Measurements from ENCODE around the gene INCENP. TPM values are rescaled to one million over a fixed set of nuclear protein-coding genes. Genes with fewer than 3 reads are reported as not detected.

INCENP gene
- total RNA-seq, 2 experiments from 2014 or later, result 103 to 183 TPM

DNA sequence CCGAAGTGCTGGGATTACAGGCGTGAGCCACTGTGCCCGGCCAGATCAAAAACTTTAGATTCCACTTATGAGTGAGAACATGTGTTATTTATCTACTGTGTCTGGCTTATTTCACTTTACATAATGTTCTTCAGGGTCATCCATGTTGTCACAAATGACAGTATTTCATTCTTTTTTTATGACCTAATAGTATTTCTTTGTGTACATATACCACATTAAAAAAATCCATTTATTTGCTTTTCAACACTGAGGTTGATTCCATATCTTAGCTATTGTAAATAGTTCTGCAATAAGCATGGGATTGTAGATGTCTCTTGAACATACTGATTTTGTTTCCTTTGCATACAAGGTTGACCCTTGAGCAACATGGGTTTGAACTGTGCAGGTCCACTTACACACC is 53.0 kb downstream of the INCENP start:
- Histone ChIP-seq H3K9me3 (ENCODE audit: low read length) (no peaks in the 10 kb centered on the region), H3K36me3 (ENCODE audit: insufficient read depth, low read length) (no peaks in the 10 kb centered on the region), H3K4me2 (ENCODE audit: low read length) (no peak overlapping the region), H3K9me2 (ENCODE audit: insufficient read depth, low read length) (no peaks in the 10 kb centered on the region), H2AFZ (ENCODE audit: low read length) (no peak overlapping the region), H3K4me3 (ENCODE audit: low read depth, low read length, poor library complexity, severe bottlenecking) (no peak overlapping the region), H4K20me1 (ENCODE audit: insufficient read depth, low read length) (no peaks in the 10 kb centered on the region), H3K79me2 (ENCODE audit: insufficient read depth, low read depth, low read length) (no peaks in the 10 kb centered on the region), H3K27ac (ENCODE audit: low read depth, low read length, poor library complexity, severe bottlenecking) (no peak overlapping the region), H3K4me1 (ENCODE audit: insufficient read depth, low read length, poor library complexity, severe bottlenecking) (no peaks in the 10 kb centered on the region)
- ChIA-PET CTCF (ENCODE audit: unreplicated experiment) (no interaction called here), POLR2A (no interaction called here)
- no peak for TF ChIP-seq EZH2phosphoT487 (IDR thresholded peaks at IDR 0.05; ENCODE audit: borderline replicate concordance, low read depth, low read length)
- TF ChIP-seq, protein P1, sequence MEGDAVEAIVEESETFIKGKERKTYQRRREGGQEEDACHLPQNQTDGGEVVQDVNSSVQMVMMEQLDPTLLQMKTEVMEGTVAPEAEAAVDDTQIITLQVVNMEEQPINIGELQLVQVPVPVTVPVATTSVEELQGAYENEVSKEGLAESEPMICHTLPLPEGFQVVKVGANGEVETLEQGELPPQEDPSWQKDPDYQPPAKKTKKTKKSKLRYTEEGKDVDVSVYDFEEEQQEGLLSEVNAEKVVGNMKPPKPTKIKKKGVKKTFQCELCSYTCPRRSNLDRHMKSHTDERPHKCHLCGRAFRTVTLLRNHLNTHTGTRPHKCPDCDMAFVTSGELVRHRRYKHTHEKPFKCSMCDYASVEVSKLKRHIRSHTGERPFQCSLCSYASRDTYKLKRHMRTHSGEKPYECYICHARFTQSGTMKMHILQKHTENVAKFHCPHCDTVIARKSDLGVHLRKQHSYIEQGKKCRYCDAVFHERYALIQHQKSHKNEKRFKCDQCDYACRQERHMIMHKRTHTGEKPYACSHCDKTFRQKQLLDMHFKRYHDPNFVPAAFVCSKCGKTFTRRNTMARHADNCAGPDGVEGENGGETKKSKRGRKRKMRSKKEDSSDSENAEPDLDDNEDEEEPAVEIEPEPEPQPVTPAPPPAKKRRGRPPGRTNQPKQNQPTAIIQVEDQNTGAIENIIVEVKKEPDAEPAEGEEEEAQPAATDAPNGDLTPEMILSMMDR (conservative IDR thresholded peaks at IDR 0.05; ENCODE audit: low read length), result no peak
- intact Hi-C loops (cut with micrococcal nuclease; ENCODE audit: unreplicated experiment), result no loop called here
- no peak for DNase-seq (ENCODE audit: low spot score)
- no TSS peak for BruUV-seq (replicated peaks)

DNA sequence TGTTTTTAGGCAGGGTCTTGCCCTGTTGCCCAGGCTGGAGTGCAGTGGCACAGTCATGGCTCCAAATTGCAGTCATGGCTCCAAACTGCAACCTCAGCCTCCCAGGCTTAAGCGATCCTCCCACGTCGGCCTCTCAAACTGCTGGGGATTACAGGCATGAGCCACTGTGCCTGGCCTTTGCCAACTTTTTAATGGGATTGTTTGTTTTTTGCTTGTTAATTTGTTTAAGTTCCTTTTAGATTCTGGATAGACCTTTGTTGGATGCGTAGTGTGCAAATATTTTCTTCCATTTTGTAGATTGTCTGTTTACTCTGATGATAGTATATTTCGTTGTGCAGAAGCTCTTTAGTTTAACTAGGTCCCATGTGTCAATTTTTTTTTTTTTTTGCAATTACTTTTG is 56.2 kb downstream of the INCENP start:
- H3K9me2 ChIP-seq (ENCODE audit: insufficient read depth, low read length), result no peaks in the 10 kb centered on the region
- intact Hi-C loops (cut with micrococcal nuclease; ENCODE audit: unreplicated experiment), result no loop called here
- no peaks in the 10 kb centered on the region for H3K79me2 ChIP-seq (ENCODE audit: insufficient read depth, low read depth, low read length)
- TF ChIP-seq, protein P1 (conservative IDR thresholded peaks at IDR 0.05; ENCODE audit: low read length), result no peak
- no peak for TF ChIP-seq EZH2phosphoT487 (IDR thresholded peaks at IDR 0.05; ENCODE audit: borderline replicate concordance, low read depth, low read length)
- H3K4me2 ChIP-seq (ENCODE audit: low read length), result no peak overlapping the region
- no peaks in the 10 kb centered on the region for H4K20me1 ChIP-seq (ENCODE audit: insufficient read depth, low read length)
- no peak overlapping the region for H3K4me3 ChIP-seq (ENCODE audit: low read depth, low read length, poor library complexity, severe bottlenecking)
- ChIA-PET CTCF (ENCODE audit: unreplicated experiment) (no interaction called here), POLR2A (no interaction called here)
- DNase-seq (ENCODE audit: low spot score), result no peak
- H3K4me1 ChIP-seq (ENCODE audit: insufficient read depth, low read length, poor library complexity, severe bottlenecking), result peaks cover 6% of the 10 kb centered on the region
- H3K36me3 ChIP-seq (ENCODE audit: insufficient read depth, low read length), result no peaks in the 10 kb centered on the region
- H2AFZ ChIP-seq (ENCODE audit: low read length), result no peak overlapping the region
- BruUV-seq (replicated peaks), result no TSS peak
- no peaks in the 10 kb centered on the region for H3K9me3 ChIP-seq (ENCODE audit: low read length)
- H3K27ac ChIP-seq (ENCODE audit: low read depth, low read length, poor library complexity, severe bottlenecking), result no peak overlapping the region

DNA sequence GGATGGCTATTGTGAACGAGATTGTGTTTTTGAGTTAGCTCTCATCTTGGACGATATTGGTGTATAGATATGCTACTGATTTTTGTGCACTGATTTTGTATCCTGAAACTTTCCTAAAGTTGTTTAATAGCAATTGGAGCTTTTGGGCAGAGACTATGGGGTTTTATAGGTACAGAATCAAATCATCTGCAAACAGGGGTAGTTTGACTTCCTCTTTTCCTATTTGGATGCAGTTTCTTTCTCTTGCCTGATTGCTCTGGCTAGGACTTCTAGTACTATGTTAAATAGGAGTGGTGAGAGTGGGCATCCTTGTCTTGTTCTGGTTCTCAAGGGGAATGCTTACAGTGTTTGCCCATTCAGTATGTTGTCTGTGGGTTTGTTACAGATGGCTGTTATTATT is 57.3 kb downstream of the INCENP start:
- Histone ChIP-seq H3K27ac (ENCODE audit: low read depth, low read length, poor library complexity, severe bottlenecking) (no peak overlapping the region), H3K36me3 (ENCODE audit: insufficient read depth, low read length) (no peaks in the 10 kb centered on the region), H3K4me3 (ENCODE audit: low read depth, low read length, poor library complexity, severe bottlenecking) (no peak overlapping the region), H3K4me1 (ENCODE audit: insufficient read depth, low read length, poor library complexity, severe bottlenecking) (peaks cover 6% of the 10 kb centered on the region), H3K9me2 (ENCODE audit: insufficient read depth, low read length) (no peaks in the 10 kb centered on the region), H3K9me3 (ENCODE audit: low read length) (no peaks in the 10 kb centered on the region), H3K4me2 (ENCODE audit: low read length) (no peak overlapping the region), H4K20me1 (ENCODE audit: insufficient read depth, low read length) (no peaks in the 10 kb centered on the region), H2AFZ (ENCODE audit: low read length) (no peak overlapping the region), H3K79me2 (ENCODE audit: insufficient read depth, low read depth, low read length) (no peaks in the 10 kb centered on the region)
- ChIA-PET POLR2A (no interaction called here), CTCF (ENCODE audit: unreplicated experiment) (no interaction called here)
- TF ChIP-seq, protein P1 (conservative IDR thresholded peaks at IDR 0.05; ENCODE audit: low read length), result no peak
- no peak for TF ChIP-seq EZH2phosphoT487 (IDR thresholded peaks at IDR 0.05; ENCODE audit: borderline replicate concordance, low read depth, low read length)
- BruUV-seq (replicated peaks), result no TSS peak
- DNase-seq (ENCODE audit: low spot score), result no peak
- intact Hi-C loops (cut with micrococcal nuclease; ENCODE audit: unreplicated experiment), result no loop called here

Data from OCI-LY7 (cell line).